ENCODE data around the gene DCX.

Gene DCX

GRCh38 chrX:111265486-111265885 lies 146.5 kb downstream of the DCX start:
- Histone ChIP-seq H2BK15ac (ENCODE audit: low read length) (no peak overlapping the region), H3K23ac (ENCODE audit: low read depth, low read length, poor library complexity) (no peak overlapping the region), H2BK12ac (ENCODE audit: low read length) (no peak overlapping the region), H3K4ac (ENCODE audit: low read length) (no peak overlapping the region), H3K9ac (ENCODE audit: low read depth, low read length, poor library complexity) (no peak overlapping the region), H3K4me1 (ENCODE audit: control insufficient read depth in 2 of 2, insufficient read depth in 1 of 2, low read depth in 1 of 2, low read length in 2 of 2) (peaks cover 0 to 5% of the 10 kb centered on the region in 2 donors), H3K14ac (ENCODE audit: low read length) (no peak overlapping the region), H4K91ac (ENCODE audit: low read depth, low read length, poor library complexity) (no peak overlapping the region), H2AFZ (ENCODE audit: low read length) (no peak overlapping the region), H3K36me3 (replicated peaks in 1 of 2; ENCODE audit: control insufficient read depth in 2 of 2, insufficient read depth in 2 of 2, low read length in 2 of 2) (no peaks in the 10 kb centered on the region), H4K8ac (ENCODE audit: low read depth, low read length) (no peak overlapping the region), H2AK5ac (ENCODE audit: low read depth, low read length) (no peak overlapping the region), H3K27ac (replicated peaks; ENCODE audit: low read length) (no peak overlapping the region), H2BK5ac (ENCODE audit: low read length) (no peak overlapping the region), H3K79me1 (ENCODE audit: low read depth, low read length) (no peaks in the 10 kb centered on the region), H3K4me3 (ENCODE audit: low read length in 2 of 2) (no peak overlapping the region), H3K4me2 (ENCODE audit: insufficient read depth, low read length, poor library complexity, severe bottlenecking) (no peak overlapping the region), H3K27me3 (ENCODE audit: control insufficient read depth in 3 of 3, insufficient read depth in 3 of 3, low read depth in 1 of 3, low read length in 3 of 3) (peaks cover 0 to 27% (median 0%) of the 10 kb centered on the region in 3 experiments), H3K18ac (ENCODE audit: low read length) (no peak overlapping the region), H2BK120ac (ENCODE audit: low read depth, low read length) (no peak overlapping the region), H3K9me3 (replicated peaks in 1 of 2; ENCODE audit: control insufficient read depth in 2 of 2, insufficient read depth in 1 of 2, low read depth in 1 of 2, low read length in 2 of 2) (no peaks in the 10 kb centered on the region)
- WGBS, 2 donors (ENCODE audit: extremely low coverage in 2 of 2, insufficient read length in 2 of 2, insufficient replicate concordance in 1 of 2): no CpG with 5 or more reads among the region's 2 CpGs
- DNase-seq (ENCODE audit: low spot score): no peak

DNA sequence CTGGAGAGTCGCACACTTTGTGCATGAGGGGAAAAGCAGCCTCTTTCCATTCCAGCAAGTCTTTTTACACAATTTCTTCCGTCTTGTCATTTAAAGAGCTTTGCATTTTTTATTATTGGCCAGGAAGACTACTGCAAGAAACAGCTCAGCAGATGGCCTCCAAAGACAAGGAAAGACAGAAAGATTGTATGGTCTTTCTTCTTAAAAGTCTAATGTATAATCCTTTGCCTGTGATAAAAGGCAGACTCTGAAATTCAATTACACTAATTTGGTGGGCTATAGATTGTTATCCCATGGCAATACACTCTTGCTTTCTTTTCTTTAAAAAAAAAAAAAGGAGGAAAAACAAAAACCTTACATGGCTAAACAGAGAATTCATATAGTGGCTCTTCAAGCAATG lies 147.6 kb downstream of the DCX start:
- peaks cover 0 to 22% (median 0%) of the 10 kb centered on the region in 3 experiments for H3K27me3 ChIP-seq (ENCODE audit: control insufficient read depth in 3 of 3, insufficient read depth in 3 of 3, low read depth in 1 of 3, low read length in 3 of 3)

DNA sequence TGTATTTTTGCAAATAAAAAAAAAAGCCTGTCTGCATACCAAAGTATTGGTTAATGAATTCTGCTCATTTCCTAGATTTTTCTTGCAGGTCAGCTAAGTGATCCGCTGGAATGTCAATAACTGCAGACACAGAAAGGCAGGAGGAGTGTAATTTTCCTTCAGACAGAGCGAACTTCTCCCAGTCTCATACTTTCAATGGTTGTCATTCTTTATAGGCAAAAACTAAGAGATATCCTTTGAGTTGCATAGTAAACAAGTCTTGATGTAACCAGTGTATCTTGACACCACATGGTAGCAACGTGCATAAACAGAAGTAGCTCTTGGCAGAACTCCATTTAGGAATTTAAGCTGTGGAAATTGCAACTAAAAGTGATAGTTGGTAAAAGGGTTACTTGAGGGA lies 149.9 kb downstream of the DCX start:
- no peak overlapping the region for H3K27ac ChIP-seq (replicated peaks; ENCODE audit: low read length)
- no peak overlapping the region for H4K8ac ChIP-seq (ENCODE audit: low read depth, low read length)
- no peak for DNase-seq (ENCODE audit: low spot score)
- H3K18ac ChIP-seq (ENCODE audit: low read length): no peak overlapping the region
- no peak overlapping the region for H2BK5ac ChIP-seq (ENCODE audit: low read length)
- no peak overlapping the region for H2BK120ac ChIP-seq (ENCODE audit: low read depth, low read length)
- no peak overlapping the region for H3K9ac ChIP-seq (ENCODE audit: low read depth, low read length, poor library complexity)
- no peak overlapping the region for H3K14ac ChIP-seq (ENCODE audit: low read length)
- peaks cover 0 to 3% of the 10 kb centered on the region in 2 donors for H3K4me1 ChIP-seq (ENCODE audit: control insufficient read depth in 2 of 2, insufficient read depth in 1 of 2, low read depth in 1 of 2, low read length in 2 of 2)
- H3K4ac ChIP-seq (ENCODE audit: low read length): no peak overlapping the region
- no peaks in the 10 kb centered on the region for H3K9me3 ChIP-seq (replicated peaks in 1 of 2; ENCODE audit: control insufficient read depth in 2 of 2, insufficient read depth in 1 of 2, low read depth in 1 of 2, low read length in 2 of 2)
- no peaks in the 10 kb centered on the region for H3K36me3 ChIP-seq (replicated peaks in 1 of 2; ENCODE audit: control insufficient read depth in 2 of 2, insufficient read depth in 2 of 2, low read length in 2 of 2)
- WGBS, 2 donors (ENCODE audit: extremely low coverage in 2 of 2, insufficient read length in 2 of 2, insufficient replicate concordance in 1 of 2): no CpG with 5 or more reads among the region's 3 CpGs
- H4K91ac ChIP-seq (ENCODE audit: low read depth, low read length, poor library complexity): no peak overlapping the region
- no peak overlapping the region for H3K4me3 ChIP-seq (ENCODE audit: low read length in 2 of 2)
- H3K27me3 ChIP-seq (ENCODE audit: control insufficient read depth in 3 of 3, insufficient read depth in 3 of 3, low read depth in 1 of 3, low read length in 3 of 3): peaks cover 0 to 21% (median 0%) of the 10 kb centered on the region in 3 experiments
- no peak overlapping the region for H3K23ac ChIP-seq (ENCODE audit: low read depth, low read length, poor library complexity)
- H3K4me2 ChIP-seq (ENCODE audit: insufficient read depth, low read length, poor library complexity, severe bottlenecking): no peak overlapping the region
- H3K79me1 ChIP-seq (ENCODE audit: low read depth, low read length): no peaks in the 10 kb centered on the region
- no peak overlapping the region for H2BK12ac ChIP-seq (ENCODE audit: low read length)
- no peak overlapping the region for H2AFZ ChIP-seq (ENCODE audit: low read length)
- H2AK5ac ChIP-seq (ENCODE audit: low read depth, low read length): no peak overlapping the region
- no peak overlapping the region for H2BK15ac ChIP-seq (ENCODE audit: low read length)

More for the DNA sequence above, 147.6 kb downstream of the DCX start:
- no CpG with 5 or more reads among the region's 2 CpGs for WGBS, 2 donors (ENCODE audit: extremely low coverage in 2 of 2, insufficient read length in 2 of 2, insufficient replicate concordance in 1 of 2)
- Histone ChIP-seq H3K23ac (ENCODE audit: low read depth, low read length, poor library complexity) (no peak overlapping the region), H3K4me2 (ENCODE audit: insufficient read depth, low read length, poor library complexity, severe bottlenecking) (no peak overlapping the region), H2AK5ac (ENCODE audit: low read depth, low read length) (no peak overlapping the region), H3K4me1 (ENCODE audit: control insufficient read depth in 2 of 2, insufficient read depth in 1 of 2, low read depth in 1 of 2, low read length in 2 of 2) (peaks cover 0 to 5% of the 10 kb centered on the region in 2 donors), H3K14ac (ENCODE audit: low read length) (no peak overlapping the region), H3K36me3 (replicated peaks in 1 of 2; ENCODE audit: control insufficient read depth in 2 of 2, insufficient read depth in 2 of 2, low read length in 2 of 2) (no peaks in the 10 kb centered on the region), H4K8ac (ENCODE audit: low read depth, low read length) (no peak overlapping the region), H3K18ac (ENCODE audit: low read length) (no peak overlapping the region), H3K79me1 (ENCODE audit: low read depth, low read length) (no peaks in the 10 kb centered on the region), H3K4me3 (ENCODE audit: low read length in 2 of 2) (no peak overlapping the region), H3K27ac (replicated peaks; ENCODE audit: low read length) (no peak overlapping the region), H2BK15ac (ENCODE audit: low read length) (no peak overlapping the region), H3K4ac (ENCODE audit: low read length) (no peak overlapping the region), H3K9me3 (replicated peaks in 1 of 2; ENCODE audit: control insufficient read depth in 2 of 2, insufficient read depth in 1 of 2, low read depth in 1 of 2, low read length in 2 of 2) (no peaks in the 10 kb centered on the region), H2BK12ac (ENCODE audit: low read length) (no peak overlapping the region), H4K91ac (ENCODE audit: low read depth, low read length, poor library complexity) (no peak overlapping the region), H3K9ac (ENCODE audit: low read depth, low read length, poor library complexity) (no peak overlapping the region), H2BK120ac (ENCODE audit: low read depth, low read length) (no peak overlapping the region), H2AFZ (ENCODE audit: low read length) (no peak overlapping the region), H2BK5ac (ENCODE audit: low read length) (no peak overlapping the region)
- DNase-seq (ENCODE audit: low spot score): no peak

- Histone ChIP-seq H4K91ac (ENCODE audit: low read depth, low read length, poor library complexity) (no peak overlapping the region), H2BK5ac (ENCODE audit: low read length) (no peak overlapping the region), H3K4ac (ENCODE audit: low read length) (no peak overlapping the region), H3K9me3 (replicated peaks in 1 of 2; ENCODE audit: control insufficient read depth in 2 of 2, insufficient read depth in 1 of 2, low read depth in 1 of 2, low read length in 2 of 2) (no peaks in the 10 kb centered on the region), H3K9ac (ENCODE audit: low read depth, low read length, poor library complexity) (no peak overlapping the region), H3K4me1 (ENCODE audit: control insufficient read depth in 2 of 2, insufficient read depth in 1 of 2, low read depth in 1 of 2, low read length in 2 of 2) (peaks cover 0 to 3% of the 10 kb centered on the region in 2 donors), H3K27me3 (ENCODE audit: control insufficient read depth in 3 of 3, insufficient read depth in 3 of 3, low read depth in 1 of 3, low read length in 3 of 3) (peaks cover 0 to 9% (median 0%) of the 10 kb centered on the region in 3 experiments), H3K36me3 (replicated peaks in 1 of 2; ENCODE audit: control insufficient read depth in 2 of 2, insufficient read depth in 2 of 2, low read length in 2 of 2) (no peaks in the 10 kb centered on the region), H2AK5ac (ENCODE audit: low read depth, low read length) (no peak overlapping the region), H2BK12ac (ENCODE audit: low read length) (no peak overlapping the region), H3K27ac (replicated peaks; ENCODE audit: low read length) (no peak overlapping the region), H4K8ac (ENCODE audit: low read depth, low read length) (no peak overlapping the region), H3K14ac (ENCODE audit: low read length) (no peak overlapping the region), H2BK120ac (ENCODE audit: low read depth, low read length) (no peak overlapping the region), H3K4me3 (ENCODE audit: low read length in 2 of 2) (no peak overlapping the region), H3K18ac (ENCODE audit: low read length) (no peak overlapping the region), H3K4me2 (ENCODE audit: insufficient read depth, low read length, poor library complexity, severe bottlenecking) (no peak overlapping the region), H3K79me1 (ENCODE audit: low read depth, low read length) (no peaks in the 10 kb centered on the region), H2AFZ (ENCODE audit: low read length) (no peak overlapping the region), H3K23ac (ENCODE audit: low read depth, low read length, poor library complexity) (no peak overlapping the region), H2BK15ac (ENCODE audit: low read length) (no peak overlapping the region)
- no peak for DNase-seq (ENCODE audit: low spot score)
- no CpG with 5 or more reads among the region's 3 CpGs for WGBS, 2 donors (ENCODE audit: extremely low coverage in 2 of 2, insufficient read length in 2 of 2, insufficient replicate concordance in 1 of 2)
Measured at GRCh38 chrX:111260451-111260850, 151.5 kb downstream of the DCX start.

Data from neuronal stem cell (in vitro differentiated cells).